Measurements from ENCODE around the gene UBQLN4.

Gene UBQLN4

GRCh38 chr1:156080863-156081179 is 27.2 kb upstream of the UBQLN4 start:
- no peak for TF ChIP-seq CTCF (IDR thresholded peaks at IDR 0.05; ENCODE audit: low read length, missing control alignments)

GRCh38 chr1:156080241-156080862 is 26.8 kb upstream of the UBQLN4 start:
- DNase-seq (ENCODE audit: low read depth), result no peak
- H3K4me3 ChIP-seq (replicated peaks; ENCODE audit: low read depth, low read length), result peak overlapping the region; percentile 87
- no peak for TF ChIP-seq CTCF (IDR thresholded peaks at IDR 0.05; ENCODE audit: low read length, missing control alignments)

More at GRCh38 chr1:156080863-156081179, 27.2 kb upstream of the UBQLN4 start:
- DNase-seq (ENCODE audit: low read depth), result no peak
- peak overlapping the region; percentile 87 for H3K4me3 ChIP-seq (replicated peaks; ENCODE audit: low read depth, low read length)

GRCh38 chr1:156079762-156080161 is 26.2 kb upstream of the UBQLN4 start:
- TF ChIP-seq CTCF (IDR thresholded peaks at IDR 0.05; ENCODE audit: low read length, missing control alignments), result no peak
- DNase-seq (ENCODE audit: low read depth), result no peak
- peak overlapping the region; percentile 87 for H3K4me3 ChIP-seq (replicated peaks; ENCODE audit: low read depth, low read length)

- no peak for TF ChIP-seq CTCF (IDR thresholded peaks at IDR 0.05; ENCODE audit: low read length, missing control alignments)
- no peak overlapping the region for H3K4me3 ChIP-seq (replicated peaks; ENCODE audit: low read depth, low read length)
- no peak for DNase-seq (ENCODE audit: low read depth)
These were observed 25.1 kb upstream of the UBQLN4 start for GRCh38 chr1:156078728-156079127.

- DNase-seq (ENCODE audit: low read depth), result no peak
- TF ChIP-seq CTCF (IDR thresholded peaks at IDR 0.05; ENCODE audit: low read length, missing control alignments), result no peak
- H3K4me3 ChIP-seq (replicated peaks; ENCODE audit: low read depth, low read length), result no peak overlapping the region
These were observed 23.8 kb upstream of the UBQLN4 start for GRCh38 chr1:156077430-156077760.

- H3K4me3 ChIP-seq (replicated peaks; ENCODE audit: low read depth, low read length), result no peak overlapping the region
- TF ChIP-seq CTCF (IDR thresholded peaks at IDR 0.05; ENCODE audit: low read length, missing control alignments), result no peak
- no peak for DNase-seq (ENCODE audit: low read depth)
These were observed 23.2 kb upstream of the UBQLN4 start for GRCh38 chr1:156076609-156077429.

- no peak for DNase-seq (ENCODE audit: low read depth)
- no peak overlapping the region for H3K4me3 ChIP-seq (replicated peaks; ENCODE audit: low read depth, low read length)
- no peak for TF ChIP-seq CTCF (IDR thresholded peaks at IDR 0.05; ENCODE audit: low read length, missing control alignments)
These were observed 22.2 kb upstream of the UBQLN4 start for GRCh38 chr1:156075775-156076204.
